HG03103 (cell line): ENCODE data around the gene CHN2.

ENCODE experiments used
- ATAC-seq: cut with Tn5 transposase; IDR thresholded peaks from one replicate; pipeline ENCODE4 v1.9.1; 2021; ENCODE audit warnings: low read depth; ENCODE audit not compliant: unreplicated experiment

The CHN2 gene

DNA sequence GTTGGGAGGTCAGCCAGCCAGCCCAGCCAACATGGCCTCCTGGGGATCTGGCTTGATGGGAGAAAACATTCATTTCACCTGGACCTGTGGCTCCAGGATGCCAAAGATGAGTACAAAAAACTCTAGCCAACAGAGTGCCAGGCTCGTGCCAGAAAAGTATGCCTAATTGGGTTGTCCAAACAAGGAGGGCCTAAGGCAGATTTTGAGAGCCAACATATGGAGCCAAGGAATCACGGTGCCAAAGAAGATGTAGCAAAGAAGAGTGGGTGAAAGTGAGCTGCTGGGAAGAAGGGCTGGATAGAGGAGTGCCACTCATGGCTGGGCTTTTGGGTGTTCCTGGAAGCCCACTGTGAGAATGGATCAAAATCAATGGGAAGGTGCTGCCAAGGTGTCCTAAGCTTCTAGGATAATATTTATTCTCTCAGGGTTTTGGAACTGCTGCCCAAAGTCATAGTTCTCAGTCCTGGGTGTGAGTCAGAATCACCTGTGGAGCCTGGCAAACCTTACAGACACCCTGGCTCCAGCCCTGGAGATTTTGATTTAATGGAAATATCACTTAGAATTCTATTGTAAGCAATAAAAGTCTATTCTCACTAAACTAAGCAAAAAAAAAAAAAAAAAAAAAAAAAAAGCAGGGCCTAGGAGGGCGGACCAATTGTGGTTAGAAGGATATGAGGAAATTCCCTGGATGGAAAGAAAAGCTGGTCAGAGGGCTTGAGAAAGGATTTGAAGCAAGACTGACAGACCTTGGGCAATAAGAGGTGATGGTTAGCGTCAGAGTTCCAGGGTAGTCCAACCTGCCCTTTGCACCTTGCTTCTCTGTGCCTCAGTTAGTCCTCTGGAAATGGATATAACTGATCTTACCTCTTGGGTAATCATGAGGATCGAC lies 186.9 kb downstream of the CHN2 start:
- ATAC-seq: no peak

DNA sequence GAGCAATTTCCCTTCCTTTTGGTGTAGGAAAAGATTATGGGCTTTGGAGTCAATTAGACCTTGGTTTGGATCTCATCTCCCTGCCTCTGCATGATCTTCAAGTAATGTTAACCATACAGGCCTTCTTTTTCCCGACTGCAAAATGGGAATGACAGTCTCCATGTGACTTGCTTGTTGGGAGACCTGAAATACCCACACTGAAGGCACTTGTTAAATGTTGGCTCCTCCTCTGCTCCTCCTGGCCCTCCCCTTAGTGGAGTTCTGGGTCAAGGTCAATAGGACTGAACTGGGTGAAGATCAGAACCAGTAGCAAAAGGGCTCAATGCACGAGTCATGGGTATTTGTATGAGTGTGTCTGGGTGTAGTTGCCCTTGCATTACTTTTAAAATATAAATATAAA lies 189.7 kb downstream of the CHN2 start:
- no peak for ATAC-seq

- ATAC-seq: no peak
Observed at GRCh38 chr7:29385214-29385814, 190.7 kb downstream of the CHN2 start.

GRCh38 chr7:29386196-29386765 lies 191.7 kb downstream of the CHN2 start:
- no peak for ATAC-seq

GRCh38 chr7:29391262-29391661 lies 196.7 kb downstream of the CHN2 start:
- no peak for ATAC-seq

- no peak for ATAC-seq
Observed at GRCh38 chr7:29394321-29394720, 199.7 kb downstream of the CHN2 start.

DNA sequence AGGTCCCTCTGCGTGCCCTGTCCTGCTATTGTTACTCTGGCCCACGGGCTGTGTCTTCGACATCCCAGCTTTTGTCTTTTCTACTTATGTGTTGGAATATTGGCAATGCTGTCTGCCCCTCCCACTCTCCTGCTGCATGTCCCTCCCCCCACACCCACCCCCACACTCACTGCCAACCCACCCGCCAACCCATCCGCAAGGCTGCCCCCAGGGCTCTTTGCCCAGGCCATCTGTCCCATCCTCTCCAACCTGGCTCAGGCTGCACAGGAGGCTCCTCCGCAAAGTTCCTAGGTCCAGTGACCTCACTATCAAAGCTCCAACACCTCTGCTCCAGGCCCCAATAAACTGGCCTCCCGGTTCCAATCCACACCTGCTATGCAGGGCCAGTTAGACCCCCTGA lies 202.0 kb downstream of the CHN2 start:
- no peak for ATAC-seq

DNA sequence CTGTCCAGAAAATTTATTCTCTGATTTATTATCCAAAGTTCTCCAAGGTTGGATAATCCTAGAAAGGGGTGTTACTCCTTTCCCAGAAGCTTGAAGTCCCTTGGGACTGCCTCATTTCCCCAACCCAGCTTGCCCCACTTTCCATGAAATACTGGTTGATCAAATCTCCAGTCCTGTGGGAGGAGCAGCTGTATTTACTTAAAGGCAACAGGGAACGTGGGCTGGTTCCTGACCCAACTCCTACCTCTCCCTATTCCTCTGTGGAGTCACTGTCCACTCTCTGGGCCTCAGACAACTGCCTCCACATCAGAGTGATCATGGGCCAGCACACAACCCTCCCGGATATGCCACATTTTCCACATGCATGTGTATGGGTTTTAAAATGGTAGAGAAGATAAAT lies 202.8 kb downstream of the CHN2 start:
- ATAC-seq: no peak

- ATAC-seq: no peak
Observed at GRCh38 chr7:29398011-29398410, 203.4 kb downstream of the CHN2 start.

DNA sequence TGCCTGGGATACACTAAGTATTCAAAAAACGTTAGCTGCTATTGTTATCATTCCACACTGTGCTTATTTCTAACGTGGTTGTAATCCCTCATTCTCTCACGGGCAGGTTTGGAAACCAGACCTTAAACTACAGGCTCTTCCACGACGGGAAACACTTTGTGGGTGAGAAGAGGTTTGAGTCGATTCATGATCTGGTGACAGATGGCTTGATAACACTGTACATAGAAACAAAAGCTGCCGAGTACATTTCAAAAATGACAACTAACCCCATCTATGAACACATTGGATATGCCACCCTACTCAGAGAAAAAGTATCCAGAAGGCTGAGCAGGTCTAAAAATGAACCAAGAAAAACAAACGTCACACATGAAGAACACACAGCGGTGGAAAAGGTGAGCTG lies 205.9 kb downstream of the CHN2 start:
- ATAC-seq: no peak

- ATAC-seq: no peak
Observed at GRCh38 chr7:29401769-29402168, 207.2 kb downstream of the CHN2 start.

DNA sequence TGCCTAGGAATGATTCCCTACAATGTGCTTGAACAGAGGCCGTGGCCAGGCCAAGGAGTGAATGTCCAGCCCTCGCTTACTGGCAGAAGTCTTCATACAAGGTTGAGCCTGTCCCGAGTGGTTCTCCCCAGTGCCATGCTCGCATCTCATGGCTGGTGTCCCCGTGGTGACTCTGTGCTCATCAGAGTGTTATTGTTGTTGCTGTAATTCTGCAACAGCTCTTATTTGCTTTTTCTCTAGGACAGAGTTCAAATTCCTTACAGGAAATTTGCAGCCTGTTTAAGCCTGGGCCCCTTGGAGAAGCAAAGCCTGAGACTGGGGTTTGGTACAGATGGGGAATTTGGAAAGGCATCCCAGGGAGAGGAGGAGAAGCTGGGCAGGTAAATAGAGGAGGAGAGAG lies 211.3 kb downstream of the CHN2 start:
- ATAC-seq: no peak

DNA sequence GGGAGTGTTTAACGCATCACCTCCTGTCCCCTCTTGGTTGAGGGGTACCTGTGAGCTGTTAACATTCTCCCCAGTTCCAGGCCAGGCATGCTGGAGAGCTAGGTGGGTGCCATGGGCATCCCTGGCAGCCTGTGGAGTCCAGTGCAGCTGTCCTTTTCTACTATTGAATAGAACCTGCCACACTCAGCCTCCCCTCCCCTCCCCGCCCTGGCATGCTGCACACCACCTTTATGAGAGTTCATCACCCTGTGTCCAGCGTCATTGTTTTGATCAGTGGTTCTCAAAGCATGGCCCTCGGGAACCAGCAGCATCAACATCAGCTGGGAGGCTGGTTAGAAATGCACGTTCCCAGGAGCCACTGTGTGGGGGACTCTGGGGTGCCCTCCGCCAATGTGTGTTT lies 211.8 kb downstream of the CHN2 start:
- no peak for ATAC-seq

- ATAC-seq: no peak
Observed at GRCh38 chr7:29408841-29409243, 214.3 kb downstream of the CHN2 start.

DNA sequence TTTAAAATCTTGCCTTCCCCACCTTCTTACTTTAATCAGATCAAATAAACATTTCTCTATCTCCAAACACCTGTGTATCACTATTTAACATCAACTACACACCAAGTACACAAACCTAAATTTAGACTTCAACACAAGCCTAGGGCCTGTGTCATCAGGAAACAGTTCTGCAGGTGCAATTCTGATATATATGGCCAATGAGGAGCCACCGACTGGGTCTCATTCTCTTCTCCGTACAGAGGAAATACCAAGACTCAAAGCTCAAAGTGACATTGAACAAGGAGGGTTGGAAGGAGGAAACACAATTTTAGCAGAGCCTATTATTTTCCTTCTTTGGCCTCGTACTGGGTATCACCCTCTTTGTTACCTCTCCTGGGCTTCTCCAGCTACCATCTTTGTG lies 216.4 kb downstream of the CHN2 start:
- no peak for ATAC-seq

DNA sequence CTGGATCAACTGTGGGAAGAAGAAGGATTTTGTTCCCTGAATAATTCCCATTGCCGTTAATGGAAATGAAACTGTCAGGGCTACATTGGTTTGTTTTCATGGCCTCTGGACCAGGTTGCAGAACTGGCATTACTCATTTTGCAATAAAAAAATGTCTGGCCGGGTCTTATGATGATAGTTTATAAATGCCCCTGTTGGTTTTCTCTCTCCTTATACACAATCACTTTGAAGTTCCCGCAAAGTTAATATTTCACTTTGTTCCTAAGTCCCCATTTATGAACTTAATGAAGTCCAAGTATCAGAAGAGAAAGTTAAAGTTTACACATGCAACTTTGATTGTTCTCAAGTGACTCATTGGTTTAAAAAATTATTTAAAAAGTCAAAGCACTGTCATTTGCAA lies 218.3 kb downstream of the CHN2 start:
- no peak for ATAC-seq

- no peak for ATAC-seq
Observed at GRCh38 chr7:29413626-29414136, 219.1 kb downstream of the CHN2 start.

GRCh38 chr7:29414216-29414615 lies 219.6 kb downstream of the CHN2 start:
- ATAC-seq: no peak

- no peak for ATAC-seq
Observed at GRCh38 chr7:29415215-29415614, 220.6 kb downstream of the CHN2 start.

DNA sequence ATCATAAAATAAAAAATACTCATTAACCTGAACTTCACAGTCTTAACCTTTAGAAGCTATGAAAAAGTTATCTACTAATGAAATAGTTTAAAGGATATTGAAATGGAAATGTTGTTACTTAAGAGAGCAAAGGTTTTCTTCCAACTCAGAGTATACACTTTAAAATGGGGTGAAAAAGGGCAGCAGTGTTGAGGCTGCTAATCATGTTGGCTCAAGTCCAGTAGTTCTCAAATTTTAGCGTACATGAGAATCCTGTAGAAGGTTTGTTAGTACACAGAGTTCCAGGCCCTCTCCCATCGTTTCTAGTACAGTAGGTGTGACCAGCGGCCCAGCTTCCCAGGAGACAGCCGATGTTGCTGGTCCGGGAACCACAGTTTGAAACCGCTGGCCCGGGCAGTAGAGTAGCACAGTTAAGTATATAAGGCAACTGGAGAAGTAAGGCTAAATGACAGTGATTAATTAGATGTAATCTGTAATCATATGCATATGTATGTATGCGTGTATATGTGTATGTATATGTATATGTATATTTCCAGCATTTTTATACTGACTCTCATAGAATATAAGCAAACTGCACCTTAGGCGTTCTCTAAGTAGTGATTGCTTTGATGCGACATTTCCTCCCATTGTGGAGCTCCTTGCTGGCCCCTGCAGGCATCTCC lies 221.8 kb downstream of the CHN2 start:
- ATAC-seq: no peak

DNA sequence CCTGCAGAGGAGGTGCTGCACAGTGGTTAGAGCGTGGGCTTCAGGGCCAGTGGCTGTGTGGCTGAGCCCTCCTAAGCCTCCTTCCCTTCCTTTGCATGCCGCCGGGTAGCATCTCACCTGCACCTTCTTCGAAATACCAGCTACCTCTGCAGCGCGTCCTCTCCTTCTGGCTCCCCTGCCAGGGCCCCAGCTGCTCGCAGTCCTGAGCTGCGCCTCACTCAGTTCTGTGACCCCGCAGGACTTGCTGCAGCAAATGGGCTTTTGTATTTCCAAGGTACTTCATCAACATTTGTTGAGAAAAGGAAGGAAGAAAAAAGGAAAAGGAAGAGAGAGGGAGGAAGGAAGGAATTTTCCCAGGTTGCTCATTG lies 222.3 kb downstream of the CHN2 start:
- no peak for ATAC-seq
